22Rv1 (cell line): ENCODE measurements around the gene C6orf47.

Experiments used
- CTCF ChIP-seq: fragments of 450-650 bp; IDR thresholded peaks from 2 replicates; pipeline ENCODE4 v1.5.1; 2017; ENCODE audit warnings: mild to moderate bottlenecking
- ZFX ChIP-seq: fragments of 450-650 bp; IDR thresholded peaks from 2 replicates; pipeline ENCODE4 v1.6.1; 2017; ENCODE audit warnings: antibody characterized with exemption, borderline replicate concordance

DNA sequence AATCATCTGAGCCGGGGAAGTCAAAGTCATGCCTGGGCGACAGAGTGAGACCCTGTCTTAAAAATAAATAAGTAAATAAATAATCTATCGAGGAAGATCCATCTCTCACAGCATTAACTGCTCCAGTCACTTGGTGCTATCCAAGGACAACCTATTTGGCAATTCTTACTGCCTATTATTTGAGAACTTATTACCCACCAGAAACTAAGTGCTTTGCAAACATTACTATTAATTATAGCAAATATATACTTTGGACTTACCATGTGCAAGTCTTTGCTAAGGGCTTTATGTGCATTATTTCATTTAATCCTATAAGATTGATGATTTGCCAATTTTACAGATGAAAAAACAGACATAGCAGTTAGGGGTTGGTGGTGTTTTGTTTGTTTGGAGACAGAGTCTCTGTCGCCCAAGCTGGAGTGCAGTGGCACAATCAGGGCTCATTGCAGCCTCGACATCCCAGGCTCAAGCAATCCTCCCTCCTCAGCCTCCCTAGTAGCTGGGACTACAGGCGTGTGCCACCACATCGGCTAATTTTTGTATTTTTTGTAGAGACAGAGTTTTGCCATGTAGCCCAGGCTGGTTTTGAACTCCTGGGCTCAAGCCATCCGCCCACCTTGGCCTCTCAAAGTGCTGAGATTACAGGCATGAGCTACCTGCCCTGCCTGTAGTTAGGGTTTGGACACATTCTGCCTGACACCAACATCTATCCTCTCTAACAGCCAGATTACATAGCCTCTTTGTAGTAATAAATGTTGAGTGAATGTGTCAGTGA is 5.8 kb downstream of the C6orf47 start:
- TF ChIP-seq CTCF: no peak
- no peak for TF ChIP-seq ZFX
